OCI-LY7 (cell line): ENCODE measurements around the gene DNAH9.

Experiments
- EZH2phosphoT487 ChIP-seq: fragments of 200-600 bp; sonication (generic); IDR thresholded peaks from 2 replicates; pipeline ENCODE4 v1.6.1; 2018; ENCODE audit warnings: low read depth, borderline replicate concordance, mild to moderate bottlenecking, mixed run types, antibody characterized with exemption, low read length, moderate library complexity, mixed read lengths
- TF ChIP-seq, protein P1 (sequence below): fragments of 200-600 bp; sonication (generic); conservative IDR thresholded peaks from 2 replicates; pipeline ENCODE4 v1.5.1; 2014; ENCODE audit warnings: mild to moderate bottlenecking, antibody characterized with exemption, low read length, moderate library complexity, mixed read lengths

DNA sequence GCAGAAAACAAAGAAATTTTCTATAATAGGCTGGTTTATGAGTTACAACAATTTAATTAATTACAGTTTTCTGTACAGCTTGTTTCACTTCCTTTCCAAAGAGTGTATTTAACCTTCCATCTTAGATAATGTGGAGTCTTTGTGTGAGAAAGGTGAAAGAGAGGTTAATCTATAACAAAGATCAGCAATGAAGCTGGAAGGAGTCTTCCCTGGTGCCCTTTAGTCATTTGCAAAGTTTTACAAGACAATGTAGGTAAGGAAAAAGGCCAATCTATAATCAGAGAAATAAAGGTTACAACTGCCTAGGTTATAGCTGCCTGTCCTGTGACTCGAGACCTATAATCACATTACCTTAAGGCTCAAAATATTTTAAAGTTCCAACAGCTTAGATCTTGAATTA, 257.0 kb downstream of the DNAH9 start:
- TF ChIP-seq, protein P1, sequence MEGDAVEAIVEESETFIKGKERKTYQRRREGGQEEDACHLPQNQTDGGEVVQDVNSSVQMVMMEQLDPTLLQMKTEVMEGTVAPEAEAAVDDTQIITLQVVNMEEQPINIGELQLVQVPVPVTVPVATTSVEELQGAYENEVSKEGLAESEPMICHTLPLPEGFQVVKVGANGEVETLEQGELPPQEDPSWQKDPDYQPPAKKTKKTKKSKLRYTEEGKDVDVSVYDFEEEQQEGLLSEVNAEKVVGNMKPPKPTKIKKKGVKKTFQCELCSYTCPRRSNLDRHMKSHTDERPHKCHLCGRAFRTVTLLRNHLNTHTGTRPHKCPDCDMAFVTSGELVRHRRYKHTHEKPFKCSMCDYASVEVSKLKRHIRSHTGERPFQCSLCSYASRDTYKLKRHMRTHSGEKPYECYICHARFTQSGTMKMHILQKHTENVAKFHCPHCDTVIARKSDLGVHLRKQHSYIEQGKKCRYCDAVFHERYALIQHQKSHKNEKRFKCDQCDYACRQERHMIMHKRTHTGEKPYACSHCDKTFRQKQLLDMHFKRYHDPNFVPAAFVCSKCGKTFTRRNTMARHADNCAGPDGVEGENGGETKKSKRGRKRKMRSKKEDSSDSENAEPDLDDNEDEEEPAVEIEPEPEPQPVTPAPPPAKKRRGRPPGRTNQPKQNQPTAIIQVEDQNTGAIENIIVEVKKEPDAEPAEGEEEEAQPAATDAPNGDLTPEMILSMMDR = no peak
- no peak for TF ChIP-seq EZH2phosphoT487
